ENCODE results near the gene PTDSS2. TPM values are rescaled to one million over a fixed set of nuclear protein-coding genes. Genes with fewer than 3 reads are reported as not detected.

The PTDSS2 gene
- total and polyA plus RNA-seq, 9 of the 15 experiments (the other 6 are each of a cell fraction or from before 2014, with no cell fraction given): 0.45 to 53.9 (median 17.2) TPM

GRCh38 chr11:532986-533585 lies 83.0 kb downstream of the PTDSS2 start (continued):
- TF ChIP-seq TRIM25 (IDR thresholded peaks at IDR 0.05; ENCODE audit: borderline replicate concordance): no peak
- no peak for TF ChIP-seq IFI16 (CRISPR knock-in tag; IDR thresholded peaks at IDR 0.05)
- no peak for TF ChIP-seq TBL1XR1 (IDR thresholded peaks at IDR 0.05; ENCODE audit: low read length in 2 of 2)
- no peak for TF ChIP-seq ZKSCAN8 (CRISPR knock-in tag; IDR thresholded peaks at IDR 0.05)
- no peak for TF ChIP-seq MXI1 (IDR thresholded peaks at IDR 0.05; ENCODE audit: low read depth, low read length)
- TF ChIP-seq SIRT6 (IDR thresholded peaks at IDR 0.05; ENCODE audit: low read depth, low read length): no peak
- no peak for TF ChIP-seq TFE3 (CRISPR knock-in tag; IDR thresholded peaks at IDR 0.05)
- peak; percentile 65 for TF ChIP-seq POLR2G (IDR thresholded peaks at IDR 0.05; ENCODE audit: low read depth, low read length)
- no peak for TF ChIP-seq ZNF253 (CRISPR knock-in tag; conservative IDR thresholded peaks at IDR 0.05)
